ENCODE data around the gene CREBBP. TPM values are rescaled to one million over a fixed set of nuclear protein-coding genes. Genes with fewer than 3 reads are reported as not detected.

Gene CREBBP
- polyA plus RNA-seq, 2 of the 4 experiments (the other 2 are of a cell fraction): 8.0 to 13.4 TPM

- 73% methylated on average over 6 of the region's 6 CpGs for WGBS (ENCODE audit: missing lambda C conversion rate)
Observed at GRCh38 chr16:3912897-3913296, 32.4 kb upstream of the CREBBP start.

More at GRCh38 chr16:3912897-3913296, 32.4 kb upstream of the CREBBP start:
- Histone ChIP-seq H3K4me2 (no peak overlapping the region), H3K4me1 (no peaks in the 10 kb centered on the region), H3K4me3 (no peak overlapping the region), H3K27ac (no peak overlapping the region), H3K9me3 (0 out of 3 replicates have a peak, but pooled peaks cover 8% of the 10 kb centered on the region)
- DNase-seq (ENCODE audit: low read depth in 1 of 2, low spot score in 1 of 2): no peak
- no peak for FAIRE-seq
- TF ChIP-seq EHMT2 (IDR thresholded peaks at IDR 0.05; ENCODE audit: low read depth) (no peak), CHD4 (IDR thresholded peaks at IDR 0.05; ENCODE audit: borderline replicate concordance) (no peak), REST (IDR thresholded peaks at IDR 0.05) (no peak), HDAC2 (IDR thresholded peaks at IDR 0.05) (no peak), HES2 (IDR thresholded peaks at IDR 0.05) (no peak), CTCF (IDR thresholded peaks at IDR 0.05) (no peak), TFCP2L1 (CRISPR knock-in tag; IDR thresholded peaks at IDR 0.05) (no peak), ZSCAN20 (CRISPR knock-in tag; IDR thresholded peaks at IDR 0.05) (no peak), FOXS1 (CRISPR knock-in tag; IDR thresholded peaks at IDR 0.05) (no peak), JUNB (IDR thresholded peaks at IDR 0.05) (no peak), SREBF2 (IDR thresholded peaks at IDR 0.05) (no peak), RARB (CRISPR knock-in tag; IDR thresholded peaks at IDR 0.05) (no peak), EP300 (IDR thresholded peaks at IDR 0.05) (no peak), ELK1 (IDR thresholded peaks at IDR 0.05; ENCODE audit: low read depth, low read length) (no peak), HOXB13 (CRISPR knock-in tag; IDR thresholded peaks at IDR 0.05; ENCODE audit: low read depth) (no peak), FOSB (CRISPR knock-in tag; IDR thresholded peaks at IDR 0.05) (no peak), MAFK (IDR thresholded peaks at IDR 0.05; ENCODE audit: partially characterized antibody) (no peak), SMC3 (IDR thresholded peaks at IDR 0.05) (no peak), RFX5 (IDR thresholded peaks at IDR 0.05) (no peak)
- no peak for ATAC-seq
- POLR2A ChIA-PET: no interaction called here
- CTCF ChIA-PET: interaction anchor here (0.6 to 0.7 kb wide), 2 partner anchors 149 to 388 kb away, joined by 3 to 4 read pairs; no protein-coding TSS in a partner anchor

All from A549 (cell line).